Loucy (cell line): ENCODE data around the gene PROSER1.

Source experiments
- EZH2phosphoT487 ChIP-seq: fragments of 200-600 bp; IDR thresholded peaks from 2 replicates; pipeline ENCODE4 v1.6.1; 2018; ENCODE audit warnings: antibody characterized with exemption, mild to moderate bottlenecking, moderate library complexity, borderline replicate concordance
- TF ChIP-seq, protein P1 (sequence below): fragments of 200-600 bp; sonication (generic); conservative IDR thresholded peaks from 2 replicates; pipeline ENCODE4 v1.5.1; 2014; ENCODE audit warnings: mild to moderate bottlenecking, antibody characterized with exemption, low read length

DNA sequence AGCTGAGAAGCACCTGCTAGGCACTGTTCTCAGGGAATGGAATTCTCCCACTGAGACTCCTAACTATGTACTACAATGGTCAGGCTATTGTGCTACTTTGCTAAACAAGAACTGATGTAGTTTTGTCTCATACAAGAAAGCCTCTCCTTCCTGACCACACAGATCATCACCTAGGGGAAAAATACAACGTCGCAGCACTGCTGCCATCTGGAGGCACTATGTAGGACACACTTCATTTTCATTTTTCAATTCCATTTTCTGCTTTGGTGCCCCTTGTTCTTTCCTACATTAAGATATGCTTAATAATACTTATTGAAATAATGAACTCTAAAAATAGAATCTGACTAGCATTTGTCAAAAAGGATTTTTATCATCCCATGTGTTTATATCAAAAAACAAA, 21.1 kb downstream of the PROSER1 start:
- TF ChIP-seq, protein P1, sequence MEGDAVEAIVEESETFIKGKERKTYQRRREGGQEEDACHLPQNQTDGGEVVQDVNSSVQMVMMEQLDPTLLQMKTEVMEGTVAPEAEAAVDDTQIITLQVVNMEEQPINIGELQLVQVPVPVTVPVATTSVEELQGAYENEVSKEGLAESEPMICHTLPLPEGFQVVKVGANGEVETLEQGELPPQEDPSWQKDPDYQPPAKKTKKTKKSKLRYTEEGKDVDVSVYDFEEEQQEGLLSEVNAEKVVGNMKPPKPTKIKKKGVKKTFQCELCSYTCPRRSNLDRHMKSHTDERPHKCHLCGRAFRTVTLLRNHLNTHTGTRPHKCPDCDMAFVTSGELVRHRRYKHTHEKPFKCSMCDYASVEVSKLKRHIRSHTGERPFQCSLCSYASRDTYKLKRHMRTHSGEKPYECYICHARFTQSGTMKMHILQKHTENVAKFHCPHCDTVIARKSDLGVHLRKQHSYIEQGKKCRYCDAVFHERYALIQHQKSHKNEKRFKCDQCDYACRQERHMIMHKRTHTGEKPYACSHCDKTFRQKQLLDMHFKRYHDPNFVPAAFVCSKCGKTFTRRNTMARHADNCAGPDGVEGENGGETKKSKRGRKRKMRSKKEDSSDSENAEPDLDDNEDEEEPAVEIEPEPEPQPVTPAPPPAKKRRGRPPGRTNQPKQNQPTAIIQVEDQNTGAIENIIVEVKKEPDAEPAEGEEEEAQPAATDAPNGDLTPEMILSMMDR = peak; percentile 71
- no peak for TF ChIP-seq EZH2phosphoT487
